Nephron (organoid): ENCODE data around the gene ARHGAP18.
A peak's percentile ranks its signal among the peaks of the same experiment; 100 is the strongest.

Experiments used
- H3K27ac Mint-ChIP-seq, 3 experiments: 2 replicates each; pipeline ENCODE4 v1.8.0; 2020; ENCODE audit warnings: mixed read lengths in 3 of 3, mild to moderate bottlenecking in 2 of 3, moderate library complexity in 1 of 3
- H3K27me3 Mint-ChIP-seq: 2 replicates; pipeline ENCODE4 v1.8.0; 2021; ENCODE audit warnings: low read depth, mild to moderate bottlenecking, moderate library complexity, mixed read lengths
- H3K36me3 Mint-ChIP-seq: 2 replicates; pipeline ENCODE4 v1.8.0; 2020; ENCODE audit warnings: low read depth, mixed read lengths
- H3K4me1 Mint-ChIP-seq: 2 replicates; pipeline ENCODE4 v1.8.0; 2020; ENCODE audit warnings: mixed read lengths
- H3K4me3 Mint-ChIP-seq, 3 experiments: 2 replicates each; pipeline ENCODE4 v1.8.0; 2020; ENCODE audit warnings: mild to moderate bottlenecking in 3 of 3, mixed read lengths in 3 of 3, moderate library complexity in 2 of 3
- H3K9me3 Mint-ChIP-seq: 2 replicates; pipeline ENCODE4 v1.8.0; 2020; ENCODE audit warnings: mixed read lengths
- CTCF ChIP-seq, 3 experiments: fragments of 200-600 bp; sonication (generic); IDR thresholded peaks; one replicate each; pipeline ENCODE4 v1.5.0; 2021; ENCODE audit warnings: antibody characterized with exemption in 3 of 3; ENCODE audit not compliant: unreplicated experiment in 3 of 3

Gene ARHGAP18

GRCh38 chr6:129667621-129668020 lies 42.4 kb downstream of the ARHGAP18 start:
- no peak for TF ChIP-seq CTCF (IDR thresholded peaks at IDR 0.05; ENCODE audit: unreplicated experiment in 3 of 3)

GRCh38 chr6:129667034-129667433 lies 42.9 kb downstream of the ARHGAP18 start:
- peaks cover 30% of the 10 kb centered on the region for H3K4me1 Mint-ChIP-seq
- no peaks in the 10 kb centered on the region for H3K9me3 Mint-ChIP-seq
- peak overlapping the region in 1 of 3 experiments; percentile 78 for H3K27ac Mint-ChIP-seq
- H3K36me3 Mint-ChIP-seq = no peaks in the 10 kb centered on the region
- H3K4me3 Mint-ChIP-seq = no peak overlapping the region
- H3K27me3 Mint-ChIP-seq = no peaks in the 10 kb centered on the region
- TF ChIP-seq CTCF (IDR thresholded peaks at IDR 0.05; ENCODE audit: unreplicated experiment in 3 of 3) = peak in 2 of 3 experiments; percentile 34 to 45

More at GRCh38 chr6:129667621-129668020, 42.4 kb downstream of the ARHGAP18 start:
- H3K27ac Mint-ChIP-seq = peak overlapping the region; percentile 15 to 78 (median 69)
- no peaks in the 10 kb centered on the region for H3K36me3 Mint-ChIP-seq
- H3K9me3 Mint-ChIP-seq = no peaks in the 10 kb centered on the region
- peaks cover 30% of the 10 kb centered on the region for H3K4me1 Mint-ChIP-seq
- H3K4me3 Mint-ChIP-seq = no peak overlapping the region
- no peaks in the 10 kb centered on the region for H3K27me3 Mint-ChIP-seq

GRCh38 chr6:129665555-129665954 lies 44.4 kb downstream of the ARHGAP18 start:
- H3K27ac Mint-ChIP-seq = no peak overlapping the region
- H3K4me1 Mint-ChIP-seq = peaks cover 38% of the 10 kb centered on the region
- no peak for TF ChIP-seq CTCF (IDR thresholded peaks at IDR 0.05; ENCODE audit: unreplicated experiment in 3 of 3)
- no peaks in the 10 kb centered on the region for H3K27me3 Mint-ChIP-seq
- no peaks in the 10 kb centered on the region for H3K36me3 Mint-ChIP-seq
- no peak overlapping the region for H3K4me3 Mint-ChIP-seq
- no peaks in the 10 kb centered on the region for H3K9me3 Mint-ChIP-seq

- Mint-ChIP-seq H3K27me3 (no peaks in the 10 kb centered on the region), H3K9me3 (no peaks in the 10 kb centered on the region), H3K27ac (peak overlapping the region; percentile 21 to 64 (median 54)), H3K4me1 (peaks cover 46% of the 10 kb centered on the region), H3K4me3 (no peak overlapping the region), H3K36me3 (no peaks in the 10 kb centered on the region)
- no peak for TF ChIP-seq CTCF (IDR thresholded peaks at IDR 0.05; ENCODE audit: unreplicated experiment in 3 of 3)
Measured at GRCh38 chr6:129663531-129663930, 46.4 kb downstream of the ARHGAP18 start.

- peak overlapping the region; percentile 21 to 64 (median 54) for H3K27ac Mint-ChIP-seq
- H3K36me3 Mint-ChIP-seq = no peaks in the 10 kb centered on the region
- H3K4me3 Mint-ChIP-seq = no peak overlapping the region
- TF ChIP-seq CTCF (IDR thresholded peaks at IDR 0.05; ENCODE audit: unreplicated experiment in 3 of 3) = no peak
- H3K9me3 Mint-ChIP-seq = no peaks in the 10 kb centered on the region
- no peaks in the 10 kb centered on the region for H3K27me3 Mint-ChIP-seq
- H3K4me1 Mint-ChIP-seq = peaks cover 41% of the 10 kb centered on the region
Measured at GRCh38 chr6:129662980-129663431, 47.0 kb downstream of the ARHGAP18 start.

GRCh38 chr6:129662406-129662766 lies 47.6 kb downstream of the ARHGAP18 start:
- no peak overlapping the region for H3K4me3 Mint-ChIP-seq
- TF ChIP-seq CTCF (IDR thresholded peaks at IDR 0.05; ENCODE audit: unreplicated experiment in 3 of 3) = no peak
- H3K9me3 Mint-ChIP-seq = no peaks in the 10 kb centered on the region
- H3K4me1 Mint-ChIP-seq = peaks cover 35% of the 10 kb centered on the region
- H3K36me3 Mint-ChIP-seq = no peaks in the 10 kb centered on the region
- peak overlapping the region; percentile 91 to 98 (median 95) for H3K27ac Mint-ChIP-seq
- no peaks in the 10 kb centered on the region for H3K27me3 Mint-ChIP-seq
